HepG2 (cell line): ENCODE data around the gene U2SURP. TPM values are rescaled to one million over a fixed set of nuclear protein-coding genes. Genes with fewer than 3 reads are reported as not detected.

Source experiments
- ATAC-seq: fragments of 200-7000 bp; cut with Tn5 transposase; 3 replicates; pipeline ENCODE4 v1.9.1; 2020; ENCODE audit warnings: mild to moderate bottlenecking, moderate library complexity
- BruUV-seq: library from RNA; stranded (reverse); fragments of 400-500 nt; replicated peaks from 2 replicates; lab custom pipeline; 2021; lab: Mats Ljungman, UMichigan
- CTCF ChIA-PET: fragments of 300-600 bp; formaldehyde crosslinking; extraction: SDS; loops from one replicate; lab custom pipeline; 2021; ENCODE audit warnings: low total read pairs, inconsistent platforms, low intra/inter-chr PET ratio; lab: Yijun Ruan, JAX
- POLR2A ChIA-PET: fragments of 350-600 bp; sonication (Branson Sonifier 250); formaldehyde crosslinking; loops from one replicate; lab custom pipeline; 2020; ENCODE audit warnings: antibody characterized with exemption, inconsistent platforms; lab: Yijun Ruan, JAX
- DNase-seq: peaks from one replicate; pipeline ENCODE4 v3.0.0-alpha.2; 2015; ENCODE audit warnings: low spot score
- FAIRE-seq: peaks from 3 replicates; lab custom pipeline; 2011; peaks lifted over from hg19 to GRCh38; lab: Jason Lieb, UNC
- H2AFZ ChIP-seq: one replicate; pipeline ENCODE4 v1.6.1; 2011; ENCODE audit warnings: low read length, inconsistent platforms
- H3K27ac ChIP-seq: fragments of 300-600 bp; 3 replicates; pipeline ENCODE4 v1.8.0; 2011; ENCODE audit warnings: mixed run types, mild to moderate bottlenecking, mixed read lengths, low read length, inconsistent platforms; ENCODE audit not compliant: insufficient read depth; ENCODE audit errors: extremely low read length
- H3K27me3 ChIP-seq, 2 experiments: fragments of 200-600 bp in 1 of 2; 2 replicates in 1 of 2; 3 replicates in 1 of 2; pipeline versions ENCODE4 v1.6.0 to v1.8.0; 2011; ENCODE audit warnings: low read length in 2 of 2, mild to moderate bottlenecking in 2 of 2, moderate library complexity in 2 of 2, inconsistent platforms in 1 of 2; ENCODE audit not compliant: insufficient read depth in 2 of 2, control insufficient read depth in 1 of 2
- H3K36me3 ChIP-seq, 2 experiments: fragments of 200-600 bp in 1 of 2; replicated peaks in 1 of 2; 2 replicates in 1 of 2; 3 replicates in 1 of 2; pipeline versions ENCODE4 v1.5.1 to v1.8.0; 2011; ENCODE audit warnings: low read length in 2 of 2, inconsistent platforms in 1 of 2; ENCODE audit not compliant: insufficient read depth in 2 of 2, control insufficient read depth in 1 of 2
- H3K4me1 ChIP-seq: 2 replicates; pipeline ENCODE4 v1.5.1; 2012; ENCODE audit warnings: low read length, inconsistent platforms; ENCODE audit not compliant: insufficient read depth
- H3K4me2 ChIP-seq: 2 replicates; pipeline ENCODE4 v1.6.0; 2011; ENCODE audit warnings: low read depth, low read length, inconsistent platforms
- H3K4me3 ChIP-seq, 3 experiments: fragments of 200-600 bp in 1 of 3; sonication (generic), shearing (Covaris generic) in 1 of 3; replicated peaks in 1 of 3; 2 replicates each; pipeline ENCODE4 v1.5.1; 2011 to 2016; ENCODE audit warnings: low read length in 3 of 3, inconsistent platforms in 2 of 3, low read depth in 2 of 3, mild to moderate bottlenecking in 2 of 3, control low read depth in 1 of 3, mixed read lengths in 1 of 3; ENCODE audit not compliant: insufficient read depth in 1 of 3
- H3K79me2 ChIP-seq: one replicate; pipeline ENCODE4 v1.6.1; 2011; ENCODE audit warnings: low read length, inconsistent platforms; ENCODE audit not compliant: insufficient read depth
- H3K9ac ChIP-seq: 2 replicates; pipeline ENCODE4 v1.6.0; 2011; ENCODE audit warnings: mild to moderate bottlenecking, low read depth, low read length, inconsistent platforms; ENCODE audit not compliant: insufficient read depth
- H3K9me3 ChIP-seq: 2 replicates; pipeline ENCODE4 v1.5.1; 2012; ENCODE audit warnings: mild to moderate bottlenecking, low read length
- H4K20me1 ChIP-seq: 2 replicates; pipeline ENCODE4 v1.6.0; 2011; ENCODE audit warnings: inconsistent platforms, mild to moderate bottlenecking, low read length, moderate library complexity; ENCODE audit not compliant: insufficient read depth
- ARHGAP35 ChIP-seq: sonication (generic); formaldehyde crosslinking; IDR thresholded peaks from 2 replicates; pipeline ENCODE4 v1.9.0; 2022; ENCODE audit warnings: mild to moderate bottlenecking, inconsistent platforms, moderate library complexity, missing genetic modification reagents, borderline replicate concordance
- CHD2 ChIP-seq: IDR thresholded peaks from 2 replicates; pipeline ENCODE4 v1.6.1; 2011; ENCODE audit warnings: low read depth, low read length, improper control_type of control experiment
- EED ChIP-seq: sonication (generic); formaldehyde crosslinking; IDR thresholded peaks from 2 replicates; pipeline ENCODE4 v1.5.0; 2020; ENCODE audit warnings: mild to moderate bottlenecking, missing genetic modification reagents
- IKZF1 ChIP-seq: fragments of 450-650 bp; IDR thresholded peaks from 2 replicates; pipeline ENCODE4 v1.7.1; 2016
- POLR2AphosphoS2 ChIP-seq: IDR thresholded peaks from 2 replicates; pipeline ENCODE4 v1.6.1; 2011; ENCODE audit warnings: low read depth, low read length, improper control_type of control experiment
- TRIM24 ChIP-seq: sonication (generic); formaldehyde crosslinking; IDR thresholded peaks from 2 replicates; pipeline ENCODE4 v1.8.0; 2022; ENCODE audit warnings: mild to moderate bottlenecking, missing genetic modification reagents
- ZFAT ChIP-seq: sonication (generic); formaldehyde crosslinking; conservative IDR thresholded peaks from 2 replicates; pipeline ENCODE4 v1.8.1; 2023; ENCODE audit warnings: missing genetic modification reagents, inconsistent platforms
- ZNF44 ChIP-seq: sonication (generic); formaldehyde crosslinking; IDR thresholded peaks from 2 replicates; pipeline ENCODE4 v1.5.1; 2020; ENCODE audit warnings: mild to moderate bottlenecking, missing genetic modification reagents
- ZNF609 ChIP-seq: sonication (generic); formaldehyde crosslinking; IDR thresholded peaks from 2 replicates; pipeline ENCODE4 v1.4.0; 2020; ENCODE audit warnings: mild to moderate bottlenecking, missing genetic modification reagents, borderline replicate concordance
- WGBS: methylation state at CpG from one replicate; pipeline ENCODE4 v1.1.6; 2017; ENCODE audit warnings: low lambda C conversion rate; 5-methylcytosine and 5-hydroxymethylcytosine counted together
- in situ Hi-C: cut with HindIII; loops from 2 replicates; pipeline ENCODE4 v1.10.0; 2017; ENCODE audit warnings: low pct_unique_long_range_greater_than_20kb; ENCODE audit not compliant: extremely low pct_ligation_motif_present
- intact Hi-C: fragments of 100-400 bp; cut with micrococcal nuclease; formaldehyde crosslinking; loops from one replicate; pipeline ENCODE4 v1.10.0; 2022; ENCODE audit not compliant: unreplicated experiment
- polyA plus RNA-seq, 8 experiments: library from polyadenylated mRNA; depleted of rRNA in 3 of 8; stranded (reverse) in 7 of 8; unstranded in 1 of 8; fragments of >200 nt; fragmentation: Illumina TruSeq in 4 of 8; extraction: Trizol in 4 of 8; gene quantifications; 2 replicates each; pipeline versions ENCODE4 v1.2.1 to v1.2.3, GENCODE V29; 2011 to 2016; ENCODE audit warnings: low read depth in 4 of 8, missing spikeins in 1 of 8, mixed read lengths in 1 of 8; ENCODE audit not compliant: insufficient read depth in 1 of 8
- total RNA-seq, 5 experiments: library from RNA; depleted of rRNA; stranded (reverse); fragments of >200 nt; fragmentation: Illumina TruSeq; extraction: Trizol; gene quantifications; 2 replicates each; pipeline ENCODE4 v1.2.3, GENCODE V29; 2016; ENCODE audit warnings: low read depth in 1 of 5

Gene U2SURP
- total and polyA plus RNA-seq, 2 of the 13 experiments (the other 11 are each of a cell fraction or from before 2014, with no cell fraction given): 55.9 to 173 TPM

DNA sequence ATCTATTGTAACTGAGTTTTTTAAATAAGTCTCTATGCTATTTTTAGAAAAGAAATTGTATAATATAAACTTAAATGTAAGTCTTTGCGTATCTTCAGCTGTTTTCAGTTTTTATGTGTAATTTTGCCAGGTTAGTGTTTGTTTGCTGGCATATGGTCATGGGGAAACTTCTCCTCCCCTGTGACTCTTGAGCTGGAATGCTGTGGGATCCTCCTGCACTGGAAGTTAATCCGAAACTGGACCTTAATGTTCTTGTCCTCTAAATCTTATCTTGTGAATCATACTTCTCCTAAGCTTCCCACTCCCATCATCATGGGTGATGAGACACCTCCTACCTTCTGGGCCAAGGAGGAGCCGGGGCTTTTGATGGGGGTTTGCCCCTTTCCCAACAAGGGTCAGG lies 65.8 kb downstream of the U2SURP start:
- 87% methylated on average over 3 of the region's 3 CpGs for WGBS
- H3K9me3 ChIP-seq: no peaks in the 10 kb centered on the region
- no TSS peak for BruUV-seq
- ATAC-seq: no peak
- CTCF ChIA-PET: no interaction called here
- no peaks in the 10 kb centered on the region for H3K27me3 ChIP-seq
- H3K4me3 ChIP-seq: no peak overlapping the region
- intact Hi-C loops (no loop called here), in situ Hi-C loops (no loop called here)
- FAIRE-seq: no peak
- H4K20me1 ChIP-seq: no peaks in the 10 kb centered on the region
- no peak for DNase-seq
- H3K9ac ChIP-seq: no peak overlapping the region
- TF ChIP-seq EED (CRISPR knock-in tag): no peak
- TF ChIP-seq ZFAT: no peak
- no peak for TF ChIP-seq IKZF1
- TF ChIP-seq ARHGAP35 (CRISPR knock-in tag): no peak
- TF ChIP-seq ZNF609 (CRISPR knock-in tag): no peak
- no peak for TF ChIP-seq CHD2
- TF ChIP-seq POLR2AphosphoS2: no peak
- TF ChIP-seq ZNF44: no peak
- no peak for TF ChIP-seq TRIM24
- no peak overlapping the region for H3K4me2 ChIP-seq
- peaks cover 19% of the 10 kb centered on the region for H3K4me1 ChIP-seq
- POLR2A ChIA-PET: no interaction called here
- H2AFZ ChIP-seq: no peak overlapping the region
- no peaks in the 10 kb centered on the region; a peak in 1 of 5 replicates for H3K36me3 ChIP-seq
- H3K79me2 ChIP-seq: no peaks in the 10 kb centered on the region
- no peak overlapping the region for H3K27ac ChIP-seq
